NB4 (cell line): Measurements from ENCODE around the gene ARHGAP22.

Experiments used
- POLR2A ChIP-seq: IDR thresholded peaks from 2 replicates; pipeline ENCODE4 v1.6.1; 2011; ENCODE audit warnings: mild to moderate bottlenecking; ENCODE audit not compliant: insufficient read length; ENCODE audit errors: extremely low read depth
- TF ChIP-seq, protein P1 (sequence below): IDR thresholded peaks from one replicate; pipeline ENCODE4 v1.5.1; 2012; ENCODE audit warnings: low read depth, low read length
- TF ChIP-seq, protein P2 (sequence below): IDR thresholded peaks from 2 replicates; pipeline ENCODE4 v1.6.1; 2011; ENCODE audit warnings: low read depth, low read length

DNA sequence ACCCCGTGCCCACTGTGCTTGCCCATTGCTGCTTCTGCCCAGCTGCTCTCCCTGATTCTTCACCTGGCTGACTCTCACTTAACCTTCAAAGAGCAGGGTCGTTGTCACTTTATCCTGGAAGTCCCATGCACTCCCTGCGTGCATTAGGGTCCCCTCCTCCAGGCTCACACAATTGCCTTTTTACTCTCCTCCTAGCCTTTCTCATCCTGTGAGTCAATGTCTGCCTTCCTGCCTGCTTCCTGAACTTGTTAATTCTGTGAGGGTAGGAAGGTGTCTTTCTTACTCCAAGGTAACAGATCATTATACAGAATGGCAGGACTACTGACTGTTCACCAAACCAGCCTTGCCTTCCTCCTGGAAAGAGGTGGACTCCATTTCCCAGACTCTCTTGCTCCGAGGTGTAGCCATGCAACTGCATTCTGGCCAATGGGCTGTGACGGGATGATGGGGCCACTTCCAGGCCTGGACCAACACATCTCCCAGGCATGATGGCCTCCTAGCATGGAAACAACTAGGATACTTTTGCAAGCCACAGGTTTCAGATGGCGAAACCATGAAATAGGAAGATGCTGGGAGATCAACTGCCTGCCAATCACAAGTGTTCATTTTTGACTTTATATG is 54.7 kb downstream of the ARHGAP22 start:
- TF ChIP-seq, protein P1, sequence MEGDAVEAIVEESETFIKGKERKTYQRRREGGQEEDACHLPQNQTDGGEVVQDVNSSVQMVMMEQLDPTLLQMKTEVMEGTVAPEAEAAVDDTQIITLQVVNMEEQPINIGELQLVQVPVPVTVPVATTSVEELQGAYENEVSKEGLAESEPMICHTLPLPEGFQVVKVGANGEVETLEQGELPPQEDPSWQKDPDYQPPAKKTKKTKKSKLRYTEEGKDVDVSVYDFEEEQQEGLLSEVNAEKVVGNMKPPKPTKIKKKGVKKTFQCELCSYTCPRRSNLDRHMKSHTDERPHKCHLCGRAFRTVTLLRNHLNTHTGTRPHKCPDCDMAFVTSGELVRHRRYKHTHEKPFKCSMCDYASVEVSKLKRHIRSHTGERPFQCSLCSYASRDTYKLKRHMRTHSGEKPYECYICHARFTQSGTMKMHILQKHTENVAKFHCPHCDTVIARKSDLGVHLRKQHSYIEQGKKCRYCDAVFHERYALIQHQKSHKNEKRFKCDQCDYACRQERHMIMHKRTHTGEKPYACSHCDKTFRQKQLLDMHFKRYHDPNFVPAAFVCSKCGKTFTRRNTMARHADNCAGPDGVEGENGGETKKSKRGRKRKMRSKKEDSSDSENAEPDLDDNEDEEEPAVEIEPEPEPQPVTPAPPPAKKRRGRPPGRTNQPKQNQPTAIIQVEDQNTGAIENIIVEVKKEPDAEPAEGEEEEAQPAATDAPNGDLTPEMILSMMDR: no peak
- no peak for TF ChIP-seq POLR2A
- TF ChIP-seq, protein P2, sequence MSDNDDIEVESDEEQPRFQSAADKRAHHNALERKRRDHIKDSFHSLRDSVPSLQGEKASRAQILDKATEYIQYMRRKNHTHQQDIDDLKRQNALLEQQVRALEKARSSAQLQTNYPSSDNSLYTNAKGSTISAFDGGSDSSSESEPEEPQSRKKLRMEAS: no peak
